Tibial artery (tissue), 4 donors: ENCODE measurements around the gene MINDY4.
A peak's percentile ranks its signal among the peaks of the same experiment; 100 is the strongest.
"Not testable (repeated sequence)": the region's sequence is repeated elsewhere in the genome, so short reads cannot be mapped to it uniquely, and the experiment has no call there.

ENCODE experiments used
- DNase-seq, 2 donors: peaks; one replicate each; pipeline ENCODE4 v3.0.0-alpha.2; 2019
- H3K27ac ChIP-seq, 2 donors: fragments of 200-600 bp; sonication (generic) in 1 of 2; 1 replicate in 1 of 2; 2 replicates in 1 of 2; pipeline ENCODE4 v1.5.1; 2018 to 2019; ENCODE audit warnings: mild to moderate bottlenecking in 1 of 2
- H3K27me3 ChIP-seq, 2 donors: fragments of 200-600 bp; sonication (generic) in 1 of 2; one replicate each; pipeline versions ENCODE4 v1.5.1 to v1.6.0; 2016 to 2019
- H3K36me3 ChIP-seq, 3 donors: fragments of 200-600 bp; sonication (generic) in 2 of 3; one replicate each; pipeline ENCODE4 v1.5.1; 2016 to 2019; ENCODE audit warnings: mild to moderate bottlenecking in 2 of 3
- H3K4me1 ChIP-seq, 4 donors: fragments of 200-600 bp; sonication (generic) in 2 of 4; 1 replicate in 3 of 4; 2 replicates in 1 of 4; pipeline ENCODE4 v1.5.1; 2016 to 2019
- H3K4me3 ChIP-seq, 2 donors: fragments of 200-600 bp; sonication (generic) in 1 of 2; 1 replicate in 1 of 2; 2 replicates in 1 of 2; pipeline ENCODE4 v1.5.1; 2018 to 2019; ENCODE audit warnings: mild to moderate bottlenecking in 2 of 2
- H3K9me3 ChIP-seq, 3 donors: fragments of 200-600 bp; sonication (generic) in 1 of 3; one replicate each; pipeline ENCODE4 v1.5.1; 2016 to 2019
- CTCF ChIP-seq, 2 experiments: fragments of 200-600 bp in 1 of 2; fragments of 450-650 bp in 1 of 2; IDR thresholded peaks; one replicate each; pipeline ENCODE4 v1.5.1; 2017 to 2019; ENCODE audit warnings: antibody characterized with exemption in 2 of 2, mild to moderate bottlenecking in 1 of 2, moderate library complexity in 1 of 2
- intact Hi-C: fragments of 100-400 bp; cut with DNase I; formaldehyde crosslinking; loops from one replicate; pipeline ENCODE4 v1.15.0; 2023; ENCODE audit warnings: low total_unique reads

Gene MINDY4

GRCh38 chr7:30829471-30829870, 58.3 kb downstream of the MINDY4 start:
- DNase-seq = no peak
- intact Hi-C loops = no loop called here
- H3K4me3 ChIP-seq = no peak overlapping the region
- no peaks in the 10 kb centered on the region for H3K27me3 ChIP-seq
- peaks cover 0 to 12% (median 6%) of the 10 kb centered on the region in 3 donors for H3K36me3 ChIP-seq
- no peak for TF ChIP-seq CTCF (IDR thresholded peaks at IDR 0.05)
- H3K4me1 ChIP-seq = peaks cover 0 to 20% (median 2%) of the 10 kb centered on the region in 4 donors
- no peaks in the 10 kb centered on the region for H3K9me3 ChIP-seq
- H3K27ac ChIP-seq = no peak overlapping the region

DNA sequence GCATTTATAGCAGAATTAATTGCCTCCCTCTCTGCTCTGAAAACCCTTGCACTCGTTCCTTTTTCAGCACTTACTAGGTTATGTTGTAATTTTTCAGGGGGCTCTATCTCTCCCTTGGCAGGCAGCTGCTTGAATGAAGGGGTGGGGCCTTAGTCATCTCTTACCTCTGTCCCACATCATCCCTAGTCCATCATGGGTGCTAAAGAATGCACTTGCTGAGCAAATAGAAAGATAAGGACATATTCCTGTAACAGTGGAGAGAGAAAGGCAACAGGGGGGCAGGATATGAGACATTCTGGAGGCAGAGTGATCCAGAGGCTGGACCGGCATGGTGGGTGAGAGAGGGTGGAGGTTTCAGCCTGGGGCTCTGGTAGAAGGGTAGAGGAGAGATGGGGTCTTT, 60.0 kb downstream of the MINDY4 start:
- no peak for TF ChIP-seq CTCF (IDR thresholded peaks at IDR 0.05)
- H3K36me3 ChIP-seq = peaks cover 0 to 13% (median 6%) of the 10 kb centered on the region in 3 donors
- DNase-seq = no peak
- intact Hi-C loops = no loop called here
- H3K4me1 ChIP-seq = peaks cover 0 to 5% (median 0%) of the 10 kb centered on the region in 4 donors
- H3K9me3 ChIP-seq = no peaks in the 10 kb centered on the region
- H3K27ac ChIP-seq = no peak overlapping the region
- H3K27me3 ChIP-seq = no peaks in the 10 kb centered on the region
- H3K4me3 ChIP-seq = no peak overlapping the region

- no peak for DNase-seq
- Histone ChIP-seq H3K36me3 (peaks cover 0 to 20% (median 6%) of the 10 kb centered on the region in 3 donors), H3K9me3 (no peaks in the 10 kb centered on the region), H3K4me3 (no peak overlapping the region), H3K27me3 (no peaks in the 10 kb centered on the region), H3K4me1 (no peaks in the 10 kb centered on the region), H3K27ac (no peak overlapping the region)
- no peak for TF ChIP-seq CTCF (IDR thresholded peaks at IDR 0.05)
- intact Hi-C loops = no loop called here
Observed at GRCh38 chr7:30831936-30832335, 60.7 kb downstream of the MINDY4 start.

DNA sequence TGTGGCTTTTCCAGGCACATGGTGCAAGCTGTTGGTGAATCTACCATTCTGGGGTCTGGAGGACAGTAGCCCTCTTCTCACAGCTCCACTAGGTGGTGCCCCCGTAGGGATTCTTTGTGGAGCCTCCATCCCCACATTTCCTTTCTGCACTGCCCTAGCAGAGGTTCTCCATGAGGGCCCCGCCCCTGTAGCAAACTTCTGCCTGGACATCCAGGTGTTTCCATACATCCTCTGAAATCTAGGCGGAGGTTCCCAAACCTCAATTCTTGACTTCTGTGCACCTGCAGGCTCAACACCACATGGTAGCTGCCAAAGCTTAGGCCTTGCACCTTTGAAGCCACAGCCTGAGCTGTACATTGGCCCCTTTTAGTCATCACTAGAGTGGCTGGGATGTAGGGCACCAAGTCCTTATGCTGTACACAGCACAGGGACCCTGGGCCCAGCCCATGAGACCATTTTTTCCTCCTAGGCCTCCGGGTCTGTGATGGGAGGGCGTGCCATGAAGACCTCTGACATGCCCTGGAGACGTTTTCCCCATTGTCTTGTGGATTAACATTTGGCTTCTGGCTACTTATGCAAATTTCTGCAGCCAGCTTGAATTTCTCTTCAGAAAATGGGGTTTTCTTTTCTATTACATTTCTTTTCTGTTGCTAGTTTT, 62.9 kb downstream of the MINDY4 start:
- H3K9me3 ChIP-seq, H3K4me3 ChIP-seq, H3K4me1 ChIP-seq, DNase-seq, H3K27me3 ChIP-seq, intact Hi-C loops, H3K27ac ChIP-seq: not testable (repeated sequence)
- peaks cover 0 to 41% (median 6%) of the 10 kb centered on the region in 3 donors for H3K36me3 ChIP-seq

- intact Hi-C loops = no loop called here
- H3K4me1 ChIP-seq = no peaks in the 10 kb centered on the region
Observed at GRCh38 chr7:30835396-30835915, 64.2 kb downstream of the MINDY4 start.

More at GRCh38 chr7:30835396-30835915, 64.2 kb downstream of the MINDY4 start:
- peaks cover 0 to 49% (median 6%) of the 10 kb centered on the region in 3 donors for H3K36me3 ChIP-seq
- H3K27ac ChIP-seq = no peak overlapping the region
- no peak for TF ChIP-seq CTCF (IDR thresholded peaks at IDR 0.05)
- H3K4me3 ChIP-seq = no peak overlapping the region
- H3K27me3 ChIP-seq = no peaks in the 10 kb centered on the region
- no peaks in the 10 kb centered on the region for H3K9me3 ChIP-seq
- peak in 1 of 2 donors; percentile 43 for DNase-seq
